C4-2B (cell line): ENCODE data around the gene LRCOL1.

Source experiments
- H3K27ac ChIP-seq: fragments of 450-650 bp; 2 replicates; pipeline ENCODE4 v1.5.1; 2017
- CTCF ChIP-seq: fragments of 450-650 bp; conservative IDR thresholded peaks from 2 replicates; pipeline ENCODE4 v1.5.1; 2017; ENCODE audit warnings: mild to moderate bottlenecking
- ZFX ChIP-seq: fragments of 450-650 bp; IDR thresholded peaks from 2 replicates; pipeline ENCODE4 v1.6.1; 2017

Gene LRCOL1

GRCh38 chr12:132593521-132593920 is 16.9 kb downstream of the LRCOL1 start:
- H3K27ac ChIP-seq: peak overlapping the region; percentile 66
- TF ChIP-seq ZFX (no peak), CTCF (no peak)

GRCh38 chr12:132593071-132593470 is 17.3 kb downstream of the LRCOL1 start:
- TF ChIP-seq ZFX (no peak), CTCF (no peak)
- H3K27ac ChIP-seq: peak overlapping the region; percentile 66

GRCh38 chr12:132592282-132592970 is 18.0 kb downstream of the LRCOL1 start:
- TF ChIP-seq ZFX (no peak), CTCF (no peak)
- H3K27ac ChIP-seq: no peak overlapping the region

GRCh38 chr12:132591107-132591935 is 19.1 kb downstream of the LRCOL1 start:
- TF ChIP-seq CTCF (no peak), ZFX (no peak)

GRCh38 chr12:132588821-132589669 is 21.3 kb downstream of the LRCOL1 start:
- no peak overlapping the region for H3K27ac ChIP-seq
- TF ChIP-seq ZFX (no peak), CTCF (no peak)

More at GRCh38 chr12:132591107-132591935, 19.1 kb downstream of the LRCOL1 start:
- H3K27ac ChIP-seq: no peak overlapping the region

- no peak for TF ChIP-seq CTCF
- no peak overlapping the region for H3K27ac ChIP-seq
Measured at GRCh38 chr12:132588319-132588718, 22.1 kb downstream of the LRCOL1 start.
